GM21360 (cell line): ENCODE data around the gene GNA12.
A peak's percentile ranks its signal among the peaks of the same experiment; 100 is the strongest.

Experiments
- ATAC-seq: cut with Tn5 transposase; IDR thresholded peaks from one replicate; pipeline ENCODE4 v1.9.1; 2021; ENCODE audit warnings: mild to moderate bottlenecking, moderate library complexity; ENCODE audit not compliant: unreplicated experiment

Gene GNA12

GRCh38 chr7:2717293-2718261 is 126.5 kb downstream of the GNA12 start:
- ATAC-seq, result no peak

- ATAC-seq, result no peak
Observed at GRCh38 chr7:2716906-2717292, 127.2 kb downstream of the GNA12 start.

GRCh38 chr7:2716488-2716887 is 127.6 kb downstream of the GNA12 start:
- ATAC-seq, result no peak

- ATAC-seq, result no peak
Observed at GRCh38 chr7:2715341-2716231, 128.5 kb downstream of the GNA12 start.

GRCh38 chr7:2714636-2715035 is 129.5 kb downstream of the GNA12 start:
- ATAC-seq, result no peak

GRCh38 chr7:2713978-2714377 is 130.1 kb downstream of the GNA12 start:
- no peak for ATAC-seq

- ATAC-seq, result no peak
Observed at GRCh38 chr7:2713370-2713769, 130.7 kb downstream of the GNA12 start.

- no peak for ATAC-seq
Observed at GRCh38 chr7:2711895-2712675, 132.0 kb downstream of the GNA12 start.

- ATAC-seq, result no peak
Observed at GRCh38 chr7:2710901-2711551, 133.1 kb downstream of the GNA12 start.

GRCh38 chr7:2710286-2710655 is 133.8 kb downstream of the GNA12 start:
- ATAC-seq, result no peak

- ATAC-seq, result peak; percentile 89
Observed at GRCh38 chr7:2709553-2710285, 134.4 kb downstream of the GNA12 start.

- no peak for ATAC-seq
Observed at GRCh38 chr7:2708547-2709310, 135.4 kb downstream of the GNA12 start.

- no peak for ATAC-seq
Observed at GRCh38 chr7:2708041-2708440, 136.1 kb downstream of the GNA12 start.

- no peak for ATAC-seq
Observed at GRCh38 chr7:2707481-2707880, 136.6 kb downstream of the GNA12 start.

- ATAC-seq, result no peak
Observed at GRCh38 chr7:2706685-2707126, 137.4 kb downstream of the GNA12 start.

GRCh38 chr7:2705371-2706096 is 138.6 kb downstream of the GNA12 start:
- ATAC-seq, result no peak

- no peak for ATAC-seq
Observed at GRCh38 chr7:2702594-2702957, 141.5 kb downstream of the GNA12 start.

GRCh38 chr7:2701832-2702593 is 142.1 kb downstream of the GNA12 start:
- ATAC-seq, result no peak
